CD4-positive, alpha-beta T cell treated with Interleukin-12 subunit alpha and Interleukin-12 subunit beta, for 1 hour (primary cell): ENCODE measurements around the gene SLC7A6.
"Not testable (repeated sequence)": the region's sequence is repeated elsewhere in the genome, so short reads cannot be mapped to it uniquely, and the experiment has no call there.

ENCODE experiments used
- DNase-seq: peaks from one replicate; pipeline ENCODE4 v3.0.0-alpha.2; 2020

Gene SLC7A6

GRCh38 chr16:68284847-68285246 lies 20.5 kb downstream of the SLC7A6 start:
- DNase-seq: peak; percentile 26

- no peak for DNase-seq
These were observed 21.4 kb downstream of the SLC7A6 start for GRCh38 chr16:68285683-68286082.

- peak; percentile 62 for DNase-seq
These were observed 22.1 kb downstream of the SLC7A6 start for GRCh38 chr16:68286153-68287074.

GRCh38 chr16:68287276-68288251 lies 23.2 kb downstream of the SLC7A6 start:
- peak; percentile 59 for DNase-seq

- DNase-seq: no peak
These were observed 23.9 kb downstream of the SLC7A6 start for GRCh38 chr16:68288252-68288650.

- DNase-seq: not testable (repeated sequence)
These were observed 24.5 kb downstream of the SLC7A6 start for GRCh38 chr16:68288796-68289195.

- DNase-seq: no peak
These were observed 24.9 kb downstream of the SLC7A6 start for GRCh38 chr16:68289202-68289601.

GRCh38 chr16:68289621-68290329 lies 25.4 kb downstream of the SLC7A6 start:
- peak; percentile 56 for DNase-seq

- no peak for DNase-seq
These were observed 26.1 kb downstream of the SLC7A6 start for GRCh38 chr16:68290450-68290849.

- DNase-seq: no peak
These were observed 26.9 kb downstream of the SLC7A6 start for GRCh38 chr16:68291227-68291626.

- no peak for DNase-seq
These were observed 28.1 kb downstream of the SLC7A6 start for GRCh38 chr16:68292425-68292824.

GRCh38 chr16:68296291-68296690 lies 32.0 kb downstream of the SLC7A6 start:
- no peak for DNase-seq

- DNase-seq: no peak
These were observed 32.4 kb downstream of the SLC7A6 start for GRCh38 chr16:68296693-68297092.

GRCh38 chr16:68297908-68298307 lies 33.6 kb downstream of the SLC7A6 start:
- DNase-seq: no peak

GRCh38 chr16:68298312-68298711 lies 34.0 kb downstream of the SLC7A6 start:
- no peak for DNase-seq

GRCh38 chr16:68298907-68299561 lies 34.7 kb downstream of the SLC7A6 start:
- no peak for DNase-seq

- no peak for DNase-seq
These were observed 35.5 kb downstream of the SLC7A6 start for GRCh38 chr16:68299571-68300453.

- DNase-seq: no peak
These were observed 36.6 kb downstream of the SLC7A6 start for GRCh38 chr16:68300734-68301459.

- DNase-seq: no peak
These were observed 42.3 kb downstream of the SLC7A6 start for GRCh38 chr16:68306633-68307032.

GRCh38 chr16:68309799-68310198 lies 45.5 kb downstream of the SLC7A6 start:
- no peak for DNase-seq

GRCh38 chr16:68310437-68310773 lies 46.1 kb downstream of the SLC7A6 start:
- DNase-seq: no peak
